K562 (cell line): ENCODE data around the gene FIBP. TPM values are rescaled to one million over a fixed set of nuclear protein-coding genes. Genes with fewer than 3 reads are reported as not detected.

Experiments used
- CEBPZ ChIP-seq: fragments of 150-350 bp; IDR thresholded peaks from 2 replicates; pipeline ENCODE4 v1.6.1; 2014; ENCODE audit warnings: low read depth, mild to moderate bottlenecking, low read length, borderline replicate concordance
- E2F6 ChIP-seq, 2 experiments: IDR thresholded peaks; 2 replicates each; pipeline ENCODE4 v1.6.1; 2011; ENCODE audit warnings: borderline replicate concordance in 1 of 2, control low read depth in 1 of 2, low read depth in 1 of 2, low read length in 1 of 2, mild to moderate bottlenecking in 1 of 2, mixed read lengths in 1 of 2, moderate library complexity in 1 of 2; ENCODE audit not compliant: insufficient read depth in 1 of 2, insufficient read length in 1 of 2, poor library complexity in 1 of 2, severe bottlenecking in 1 of 2; ENCODE audit errors: extremely low read depth in 1 of 2
- EP400 ChIP-seq: fragments of 450-650 bp; IDR thresholded peaks from 2 replicates; pipeline ENCODE4 v1.6.1; 2017; ENCODE audit warnings: antibody characterized with exemption, mild to moderate bottlenecking, moderate library complexity
- ESRRA ChIP-seq: fragments of 450-650 bp; IDR thresholded peaks from 2 replicates; pipeline ENCODE4 v1.6.1; 2014; ENCODE audit warnings: low read depth, mild to moderate bottlenecking, moderate library complexity, borderline replicate concordance
- ESRRB ChIP-seq: fragments of 250-450 bp; sonication (Bioruptor Pico); IDR thresholded peaks from 2 replicates; pipeline ENCODE4 v1.5.0; 2020; ENCODE audit warnings: mild to moderate bottlenecking, moderate library complexity, borderline replicate concordance
- HNRNPH1 ChIP-seq: fragments of 200-400 bp; formaldehyde crosslinking; optimal IDR thresholded peaks from 2 replicates; pipeline ENCODE3; 2017; ENCODE audit warnings: low read depth, mild to moderate bottlenecking, low read length, moderate library complexity
- LARP7 ChIP-seq: fragments of 450-650 bp; IDR thresholded peaks from 2 replicates; pipeline ENCODE4 v1.6.1; 2016
- MIER1 ChIP-seq: fragments of 450-650 bp; IDR thresholded peaks from 2 replicates; pipeline ENCODE4 v1.6.1; 2016; ENCODE audit warnings: antibody characterized with exemption, mild to moderate bottlenecking, low read depth
- NFXL1 ChIP-seq: fragments of 450-650 bp; formaldehyde crosslinking; IDR thresholded peaks from 2 replicates; pipeline ENCODE4 v1.4.0; 2021; ENCODE audit warnings: mild to moderate bottlenecking
- NR1H2 ChIP-seq: sonication (generic); formaldehyde crosslinking; IDR thresholded peaks from 2 replicates; pipeline ENCODE4 v1.4.0; 2020; ENCODE audit warnings: mild to moderate bottlenecking, missing genetic modification reagents
- NR2C2 ChIP-seq, 2 experiments: fragments of 200-800 bp in 1 of 2; sonication (Bioruptor generic) in 1 of 2; sonication (generic) in 1 of 2; formaldehyde crosslinking in 1 of 2; IDR thresholded peaks; 2 replicates each; pipeline versions ENCODE4 v1.6.1 to v1.8.0; 2016 to 2022; ENCODE audit warnings: mild to moderate bottlenecking in 1 of 2, missing compliant biosample characterization in 1 of 2, missing genetic modification characterization in 1 of 2, missing genetic modification reagents in 1 of 2
- NRF1 ChIP-seq, 2 experiments: fragments of 450-650 bp; IDR thresholded peaks in 1 of 2; conservative IDR thresholded peaks in 1 of 2; 2 replicates each; pipeline ENCODE4 v1.6.1; 2014; ENCODE audit warnings: mild to moderate bottlenecking in 2 of 2
- PHB ChIP-seq: fragments of 250-450 bp; sonication (Bioruptor Pico); IDR thresholded peaks from 2 replicates; pipeline ENCODE4 v1.5.0; 2021
- RFX7 ChIP-seq: fragments of 250-450 bp; sonication (Bioruptor Pico); IDR thresholded peaks from 2 replicates; pipeline ENCODE4 v1.5.1; 2021; ENCODE audit warnings: mild to moderate bottlenecking
- STAG1 ChIP-seq: sonication (generic); formaldehyde crosslinking; IDR thresholded peaks from 2 replicates; pipeline ENCODE4 v1.5.0; 2020; ENCODE audit warnings: missing genetic modification reagents, borderline replicate concordance
- TBP ChIP-seq: optimal IDR thresholded peaks from 2 replicates; pipeline ENCODE3; 2011; ENCODE audit warnings: low read depth, low read length, improper control_type of control experiment
- U2AF2 ChIP-seq: fragments of 200-400 bp; formaldehyde crosslinking; optimal IDR thresholded peaks from 2 replicates; pipeline ENCODE3; 2017; ENCODE audit warnings: low read depth, mild to moderate bottlenecking, low read length
- ZFX ChIP-seq: sonication (generic); formaldehyde crosslinking; IDR thresholded peaks from 2 replicates; pipeline ENCODE4 v1.8.0; 2022; ENCODE audit warnings: mild to moderate bottlenecking, missing genetic modification reagents, moderate library complexity
- ZNF184 ChIP-seq: sonication (generic); formaldehyde crosslinking; IDR thresholded peaks from 2 replicates; pipeline ENCODE4 v1.5.0; 2020; ENCODE audit warnings: missing genetic modification reagents
- ZNF695 ChIP-seq: fragments of 450-650 bp; formaldehyde crosslinking; IDR thresholded peaks from 2 replicates; pipeline ENCODE4 v1.4.0; 2020; ENCODE audit warnings: mild to moderate bottlenecking, moderate library complexity
- ZNF778 ChIP-seq: fragments of 450-650 bp; formaldehyde crosslinking; IDR thresholded peaks from 2 replicates; pipeline ENCODE4 v1.4.0; 2020; ENCODE audit warnings: mild to moderate bottlenecking, moderate library complexity
- polyA plus RNA-seq, 8 experiments: library from polyadenylated mRNA; depleted of rRNA in 4 of 8; stranded (reverse) in 5 of 8; unstranded in 3 of 8; fragments of >200 nt; fragmentation: Nextera tagmentation in 2 of 8; fragmentation: Illumina TruSeq in 1 of 8; extraction: Ambion mirVana in 2 of 8; extraction: Trizol in 1 of 8; gene quantifications; 2 replicates each; pipeline versions ENCODE4 v1.2.1 to v1.2.3, GENCODE V29; 2011 to 2014; ENCODE audit warnings: inconsistent platforms in 1 of 8, missing spikeins in 1 of 8
- total RNA-seq, 7 experiments: library from RNA; depleted of rRNA in 6 of 7; stranded (reverse); fragments of >200 nt in 6 of 7; fragmentation: Illumina TruSeq in 2 of 7; extraction: Trizol in 2 of 7; gene quantifications; 2 replicates each; pipeline versions ENCODE4 v1.2.1 to v1.2.3, GENCODE V29; 2011 to 2021; ENCODE audit warnings: low replicate concordance in 1 of 7
- TF ChIP-seq, protein P1 (sequence below): sonication (generic); formaldehyde crosslinking; IDR thresholded peaks from 2 replicates; pipeline ENCODE4 v1.9.0; 2022; ENCODE audit warnings: mild to moderate bottlenecking, missing genetic modification reagents

Gene FIBP
- total and polyA plus RNA-seq, 9 of the 15 experiments (the other 6 are each of a cell fraction or from before 2014, with no cell fraction given), result 41.2 to 79.2 (median 48.6) TPM

- TF ChIP-seq CEBPZ (no peak), ZNF778 (CRISPR knock-in tag) (no peak), HNRNPH1 (no peak), ZNF184 (no peak), LARP7 (no peak), STAG1 (CRISPR knock-in tag) (no peak), NRF1 (conservative IDR thresholded peaks at IDR 0.05 in 1 of 2, IDR thresholded peaks at IDR 0.05 in 1 of 2) (peak; percentile 89 to 90), TBP (no peak), EP400 (peak; percentile 38), ESRRB (no peak), RFX7 (no peak), NR1H2 (no peak), PHB (CRISPR knock-in tag) (no peak), ESRRA (peak; percentile 66), U2AF2 (no peak), ZFX (CRISPR knock-in tag) (peak; percentile 48; the same call in 1 of the 2 replicates), NFXL1 (no peak), MIER1 (no peak), ZNF695 (CRISPR knock-in tag) (no peak), NR2C2 (CRISPR knock-in tag; IDR thresholded peaks at IDR 0.05) (no peak), NR2C2 (tag; IDR thresholded peaks at IDR 0.05) (peak; percentile 78), E2F6 (IDR thresholded peaks at IDR 0.05; ENCODE audit: borderline replicate concordance in 1 of 2, extremely low read depth in 1 of 2, insufficient read depth in 1 of 2, insufficient read length in 1 of 2, low read depth in 1 of 2, low read length in 1 of 2, poor library complexity in 1 of 2, severe bottlenecking in 1 of 2) (peak; percentile 20 to 72)
- TF ChIP-seq, protein P1, sequence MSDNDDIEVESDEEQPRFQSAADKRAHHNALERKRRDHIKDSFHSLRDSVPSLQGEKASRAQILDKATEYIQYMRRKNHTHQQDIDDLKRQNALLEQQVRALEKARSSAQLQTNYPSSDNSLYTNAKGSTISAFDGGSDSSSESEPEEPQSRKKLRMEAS (CRISPR knock-in tag), result peak; percentile 17
These were observed 30.2 kb downstream of the FIBP start, which contains the start of gene CFL1 (continued) for GRCh38 chr11:65857853-65858680.
